ENCODE results near the gene KCNA3. TPM values are rescaled to one million over a fixed set of nuclear protein-coding genes. Genes with fewer than 3 reads are reported as not detected.

Gene KCNA3
- polyA plus RNA-seq, 1 of the 3 experiments (the other 2 are of a cell fraction): not detected

DNA sequence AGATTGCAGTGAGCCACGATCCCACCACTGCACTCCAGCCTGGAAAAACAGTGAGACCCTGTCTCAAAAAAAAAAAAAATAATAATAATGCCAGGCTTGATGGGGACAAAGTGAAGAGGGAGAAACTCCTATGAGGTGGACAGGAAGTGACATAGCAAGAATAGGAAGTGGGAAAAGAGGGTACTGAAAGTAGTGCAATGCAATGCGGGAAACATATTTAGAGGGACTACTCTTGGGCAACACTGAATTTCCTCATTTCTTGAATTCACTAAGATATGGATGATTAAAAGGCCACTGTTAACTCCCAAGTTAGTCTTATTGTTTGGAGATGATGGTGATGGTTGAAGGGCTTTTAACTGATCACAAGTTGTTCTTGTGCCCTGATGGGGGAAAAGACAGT, 47.0 kb downstream of the KCNA3 start (continued):
- TF ChIP-seq TEAD4 (IDR thresholded peaks at IDR 0.05; ENCODE audit: borderline replicate concordance, insufficient read depth): no peak
- no peak for TF ChIP-seq CTCF (IDR thresholded peaks at IDR 0.05)
- no peak for TF ChIP-seq YY1 (IDR thresholded peaks at IDR 0.05; ENCODE audit: low read depth)
- no peak for TF ChIP-seq FOXM1 (IDR thresholded peaks at IDR 0.05; ENCODE audit: low read depth)

DNA sequence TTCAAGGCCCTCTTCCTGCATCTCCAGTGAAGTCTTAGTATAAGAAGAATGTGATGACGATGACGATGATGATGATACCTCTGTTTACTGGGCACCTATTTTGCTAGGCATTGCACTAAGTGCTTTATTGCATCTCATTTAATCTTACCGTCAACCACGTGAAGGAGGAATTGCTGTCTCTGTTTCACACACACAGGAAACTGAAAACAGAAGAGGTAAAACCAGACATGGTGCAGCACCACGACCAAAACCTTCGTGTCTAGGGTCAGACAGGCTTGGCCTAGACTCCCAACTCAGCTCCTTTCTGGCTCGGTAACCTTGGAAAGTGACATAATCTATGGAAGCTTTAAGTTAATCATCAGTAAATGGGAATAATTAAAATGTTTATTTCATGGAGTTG, 47.9 kb downstream of the KCNA3 start:
- H3K9me3 ChIP-seq: no peaks in the 10 kb centered on the region

More for the DNA sequence above, 47.9 kb downstream of the KCNA3 start:
- ChIA-PET POLR2A (no interaction called here), CTCF (interaction anchor here (0.7 to 13.4 kb wide), 5 partner anchors 8 to 156 kb away, joined by 3 to 204 read pairs (median 3); no protein-coding TSS in a partner anchor)
- Histone ChIP-seq H3K4me1 (ENCODE audit: control insufficient read depth in 1 of 2, insufficient read depth in 2 of 2, low read depth in 1 of 2, low read length in 1 of 2) (no peaks in the 10 kb centered on the region), H4K20me1 (ENCODE audit: insufficient read depth) (no peaks in the 10 kb centered on the region), H3K27me3 (ENCODE audit: insufficient read depth) (peaks cover 2% of the 10 kb centered on the region; the same call in 1 of the 2 replicates), H2AFZ (ENCODE audit: low read depth) (no peak overlapping the region), H3K27ac (ENCODE audit: low read depth in 2 of 2, low read length in 1 of 2) (no peak overlapping the region), H3K79me2 (ENCODE audit: insufficient read depth) (no peaks in the 10 kb centered on the region), H3K4me2 (no peak overlapping the region), H3K9me2 (no peaks in the 10 kb centered on the region), H3K9ac (no peak overlapping the region), H3K4me3 (ENCODE audit: low read depth in 2 of 2, low read length in 1 of 2) (no peak overlapping the region), H3F3A (replicated peaks; ENCODE audit: insufficient read depth) (no peaks in the 10 kb centered on the region), H3K36me3 (replicated peaks in 1 of 2; ENCODE audit: control insufficient read depth in 1 of 2, insufficient read depth in 2 of 2, low read length in 1 of 2) (no peaks in the 10 kb centered on the region)
- 39% methylated on average over 7 of the region's 7 CpGs for WGBS (ENCODE audit: low lambda C conversion rate)
- no peak for DNase-seq
- TF ChIP-seq FOXJ3 (CRISPR knock-in tag; IDR thresholded peaks at IDR 0.05): no peak
- TF ChIP-seq ZBTB33 (IDR thresholded peaks at IDR 0.05; ENCODE audit: borderline replicate concordance, low read depth): no peak
- TF ChIP-seq, protein P1, sequence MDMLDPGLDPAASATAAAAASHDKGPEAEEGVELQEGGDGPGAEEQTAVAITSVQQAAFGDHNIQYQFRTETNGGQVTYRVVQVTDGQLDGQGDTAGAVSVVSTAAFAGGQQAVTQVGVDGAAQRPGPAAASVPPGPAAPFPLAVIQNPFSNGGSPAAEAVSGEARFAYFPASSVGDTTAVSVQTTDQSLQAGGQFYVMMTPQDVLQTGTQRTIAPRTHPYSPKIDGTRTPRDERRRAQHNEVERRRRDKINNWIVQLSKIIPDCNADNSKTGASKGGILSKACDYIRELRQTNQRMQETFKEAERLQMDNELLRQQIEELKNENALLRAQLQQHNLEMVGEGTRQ (IDR thresholded peaks at IDR 0.05; ENCODE audit: borderline replicate concordance, low read depth, low read length): no peak
- TF ChIP-seq RCOR1 (IDR thresholded peaks at IDR 0.05; ENCODE audit: low read length): no peak
- TF ChIP-seq CHD2 (IDR thresholded peaks at IDR 0.05; ENCODE audit: low read length, partially characterized antibody): no peak
- TF ChIP-seq TEAD4 (IDR thresholded peaks at IDR 0.05; ENCODE audit: borderline replicate concordance, insufficient read depth): no peak

Other genes starting within 250 kb of the KCNA3 start
- gene PROK1, start 223.8 kb downstream of the KCNA3 start, polyA plus RNA-seq (2012; rRNA removed): not detected in 2 replicates
- gene KCNA10, start 155.8 kb downstream of the KCNA3 start, polyA plus RNA-seq (2012; rRNA removed): not detected in 2 replicates
- gene KCNA2, start 68.6 kb downstream of the KCNA3 start, polyA plus RNA-seq (2012; rRNA removed): not detected in 2 replicates
- not detected in 2 replicates for gene CD53, start 198.2 kb upstream of the KCNA3 start, polyA plus RNA-seq (2012; rRNA removed)

All from SK-N-SH (cell line).